HG03442 (cell line): ENCODE results near the gene HORMAD2.
"Not testable (repeated sequence)": the region's sequence is repeated elsewhere in the genome, so short reads cannot be mapped to it uniquely, and the experiment has no call there.

Experiments used
- ATAC-seq: cut with Tn5 transposase; IDR thresholded peaks from one replicate; pipeline ENCODE4 v1.9.1; 2021; ENCODE audit warnings: mild to moderate bottlenecking, moderate library complexity; ENCODE audit not compliant: unreplicated experiment

The HORMAD2 gene

DNA sequence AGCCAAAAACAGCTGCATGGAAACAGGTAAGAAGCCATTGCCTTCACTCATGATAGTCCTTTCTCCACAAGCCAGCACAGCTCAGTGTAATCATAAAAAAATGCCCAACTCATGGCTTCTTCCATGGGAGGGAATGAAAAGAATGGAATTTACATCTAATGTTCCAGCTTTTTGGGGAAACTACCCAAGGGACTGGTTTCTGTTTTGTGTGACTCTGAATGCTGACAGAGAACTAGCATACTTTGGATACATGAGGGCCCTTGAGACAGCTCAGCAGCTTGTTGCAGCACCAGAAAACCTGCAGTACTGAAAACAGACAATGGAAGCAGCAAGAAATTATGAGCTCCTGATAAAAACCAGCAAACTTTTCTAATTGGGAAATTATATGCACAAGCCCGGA is 24.2 kb upstream of the HORMAD2 start:
- ATAC-seq, result no peak

DNA sequence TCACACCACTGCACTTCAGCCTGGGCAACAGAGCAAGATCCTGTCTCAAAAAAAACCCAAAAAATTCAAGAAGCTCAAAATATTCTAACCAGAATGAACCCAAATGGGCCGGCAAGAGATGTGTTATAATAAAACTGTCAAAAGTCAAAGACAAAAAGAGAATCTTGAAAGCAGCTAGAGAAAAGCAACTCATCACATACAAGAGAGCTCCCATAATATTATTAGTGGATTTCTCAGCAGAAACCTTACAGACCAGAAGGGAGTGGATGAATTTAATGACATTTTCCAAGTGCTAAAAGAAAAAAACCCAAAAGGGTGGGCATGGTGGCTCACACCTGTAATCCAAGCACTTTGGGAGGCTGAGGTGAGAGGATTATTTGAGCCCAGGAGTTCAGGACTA is 22.9 kb upstream of the HORMAD2 start:
- ATAC-seq, result no peak

DNA sequence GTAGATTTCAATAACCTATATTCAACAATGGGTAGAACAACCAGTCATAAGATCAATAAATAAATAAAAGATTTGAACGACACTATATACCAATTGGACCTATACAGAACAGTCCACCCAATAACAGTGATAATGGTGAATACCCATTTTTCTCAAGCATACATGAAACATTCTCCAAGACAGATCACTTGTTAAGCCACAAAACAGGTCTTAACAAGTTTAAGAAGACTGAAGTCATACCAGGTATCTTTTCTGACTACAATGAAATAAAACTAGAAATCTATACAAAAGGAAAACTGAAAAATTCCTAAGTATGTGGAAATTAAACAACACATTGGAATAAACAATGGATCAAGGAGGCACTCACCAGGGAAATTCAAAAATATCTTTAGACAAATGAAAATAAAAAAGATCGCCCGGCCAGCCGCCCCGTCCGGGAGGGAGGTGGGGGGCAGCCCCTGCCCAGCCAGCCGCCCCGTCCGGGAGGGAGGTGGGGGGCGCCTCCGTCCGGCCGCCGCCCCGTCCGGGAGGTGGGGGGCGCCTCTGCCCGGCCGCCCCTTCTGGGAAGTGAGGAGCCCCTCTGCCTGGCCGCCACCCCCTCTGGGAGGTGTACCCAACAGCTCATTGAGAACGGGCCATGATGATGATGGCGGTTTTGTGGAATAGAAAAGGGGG is 20.8 kb upstream of the HORMAD2 start:
- not testable (repeated sequence) for ATAC-seq

DNA sequence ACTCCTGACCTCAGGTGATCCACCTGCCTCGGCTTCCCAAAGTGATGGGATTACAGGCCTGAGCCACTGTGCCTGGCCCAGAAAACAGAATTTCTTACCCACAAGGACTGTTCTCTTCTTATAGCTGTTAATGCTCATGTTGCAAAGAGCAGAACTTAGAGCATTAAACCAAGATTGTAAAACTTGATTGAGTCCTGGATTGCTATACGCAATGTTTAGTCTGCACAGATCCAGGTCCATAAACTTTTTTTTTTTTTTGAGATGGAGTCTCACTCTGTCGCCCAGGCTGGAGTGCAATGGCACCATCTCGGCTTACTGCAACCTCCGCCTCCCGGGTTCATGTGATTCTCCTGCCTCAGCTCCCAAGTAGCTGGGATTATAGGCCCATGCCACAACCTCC is 19.2 kb upstream of the HORMAD2 start:
- not testable (repeated sequence) for ATAC-seq

DNA sequence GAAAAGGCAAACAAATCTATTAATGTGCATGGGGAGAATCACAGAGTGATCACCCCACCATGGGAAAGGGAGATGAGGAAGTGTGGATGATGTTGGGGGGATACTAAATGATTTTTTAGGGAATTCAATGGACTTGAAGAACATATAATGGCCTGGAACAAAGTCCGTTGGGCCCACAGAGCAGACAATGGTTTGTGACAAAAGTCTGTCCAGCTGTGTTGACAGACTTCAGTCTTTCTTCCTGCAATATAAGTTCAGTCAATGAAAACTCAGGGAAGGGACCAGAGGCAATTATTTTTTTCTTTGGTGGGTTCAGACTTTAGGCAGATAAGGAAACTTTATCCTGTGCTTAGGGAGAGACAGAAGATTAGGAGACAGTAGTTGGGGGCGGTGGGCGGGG is 18.0 kb upstream of the HORMAD2 start:
- ATAC-seq, result no peak

DNA sequence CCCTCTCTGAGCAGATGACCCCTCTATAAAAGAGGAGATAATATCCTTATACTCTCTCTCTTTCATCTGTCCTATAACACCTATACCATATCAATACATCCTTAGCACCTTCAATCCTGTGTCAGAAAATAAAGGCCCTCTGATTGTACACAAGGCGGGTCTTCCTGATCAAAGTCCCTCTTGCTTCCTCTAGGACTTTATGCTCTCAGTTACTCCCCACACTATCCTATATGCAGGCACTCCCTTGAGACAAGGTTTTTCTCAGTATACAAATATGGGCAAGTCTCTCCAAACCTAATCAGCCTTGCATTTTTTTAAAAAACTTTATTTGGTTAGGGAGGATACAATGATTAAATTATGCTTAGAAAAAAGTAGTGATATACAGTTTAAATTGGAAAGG is 17.3 kb upstream of the HORMAD2 start:
- ATAC-seq, result no peak

DNA sequence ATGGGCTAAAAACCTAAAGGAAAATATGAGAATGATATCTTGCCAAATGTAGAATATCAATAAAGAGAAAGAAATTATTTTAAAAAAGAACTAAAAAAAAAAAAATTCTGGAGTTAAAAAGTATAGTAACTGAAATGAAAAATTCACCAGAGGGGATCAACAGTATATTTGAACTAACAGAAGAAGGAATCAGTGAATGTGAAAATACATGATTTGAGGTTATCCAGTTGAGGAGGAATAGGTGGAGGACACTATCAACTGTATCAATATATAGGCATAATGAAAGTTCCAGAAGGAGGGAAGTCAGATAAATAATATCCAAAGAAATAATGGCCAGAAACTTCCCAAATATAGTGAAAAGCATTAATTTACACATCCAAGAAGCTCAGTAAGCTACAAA is 16.1 kb upstream of the HORMAD2 start:
- no peak for ATAC-seq

DNA sequence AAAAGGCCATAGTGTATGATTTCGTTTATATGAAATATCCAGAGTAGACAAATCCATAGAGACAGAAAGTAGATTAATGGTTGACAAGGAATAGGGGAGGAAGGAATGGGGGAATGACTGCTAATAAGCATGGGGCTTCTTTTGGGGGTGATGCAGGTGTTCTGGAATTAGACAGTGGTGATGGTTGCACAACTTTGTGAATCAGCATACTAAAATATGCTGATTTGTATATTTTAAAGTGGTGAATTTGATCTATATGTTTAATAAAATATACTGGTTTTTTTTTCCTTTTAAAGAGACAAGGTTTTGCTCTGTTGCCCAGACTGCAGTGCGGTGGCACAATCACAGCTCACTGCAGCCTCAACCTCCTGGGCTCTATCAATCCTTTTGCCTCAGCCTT is 6.5 kb upstream of the HORMAD2 start:
- ATAC-seq, result no peak

DNA sequence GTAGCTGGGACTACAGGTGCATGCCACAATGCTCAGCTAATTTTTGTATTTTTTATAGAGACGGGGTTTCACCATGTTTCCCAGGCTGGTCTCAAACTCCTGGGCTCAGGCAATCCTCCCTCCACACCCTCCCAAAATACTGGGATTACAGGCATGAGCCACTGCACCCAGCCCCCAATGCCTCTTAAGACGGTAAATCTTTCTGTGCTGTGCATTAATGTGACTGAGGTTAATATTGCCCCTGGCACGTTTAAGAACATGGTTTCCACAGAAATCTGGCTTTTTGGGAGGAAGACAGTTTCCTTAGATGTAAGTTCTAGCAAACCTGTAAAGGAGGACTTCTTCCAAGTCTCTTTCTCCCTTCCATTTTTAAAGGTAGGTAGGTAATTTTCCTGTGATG is 6.1 kb upstream of the HORMAD2 start:
- no peak for ATAC-seq

DNA sequence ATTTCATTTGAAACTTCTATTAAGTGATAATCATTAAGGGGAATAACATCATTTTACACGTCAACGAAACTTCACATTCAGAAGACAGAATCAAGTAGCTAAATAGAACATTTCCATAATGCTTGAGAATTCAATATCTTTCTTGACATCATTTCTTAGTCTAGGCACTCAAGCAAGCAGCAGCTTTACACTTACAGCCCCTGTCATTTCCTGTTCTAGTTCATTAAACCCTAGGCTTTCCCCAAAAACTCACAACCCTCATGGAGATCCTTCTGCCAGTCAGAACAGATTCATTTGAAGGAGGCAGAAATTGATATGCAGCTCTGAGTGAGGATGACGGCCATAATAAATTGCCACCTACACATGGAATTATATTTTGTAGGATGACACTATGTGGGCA is 5.3 kb upstream of the HORMAD2 start:
- no peak for ATAC-seq

DNA sequence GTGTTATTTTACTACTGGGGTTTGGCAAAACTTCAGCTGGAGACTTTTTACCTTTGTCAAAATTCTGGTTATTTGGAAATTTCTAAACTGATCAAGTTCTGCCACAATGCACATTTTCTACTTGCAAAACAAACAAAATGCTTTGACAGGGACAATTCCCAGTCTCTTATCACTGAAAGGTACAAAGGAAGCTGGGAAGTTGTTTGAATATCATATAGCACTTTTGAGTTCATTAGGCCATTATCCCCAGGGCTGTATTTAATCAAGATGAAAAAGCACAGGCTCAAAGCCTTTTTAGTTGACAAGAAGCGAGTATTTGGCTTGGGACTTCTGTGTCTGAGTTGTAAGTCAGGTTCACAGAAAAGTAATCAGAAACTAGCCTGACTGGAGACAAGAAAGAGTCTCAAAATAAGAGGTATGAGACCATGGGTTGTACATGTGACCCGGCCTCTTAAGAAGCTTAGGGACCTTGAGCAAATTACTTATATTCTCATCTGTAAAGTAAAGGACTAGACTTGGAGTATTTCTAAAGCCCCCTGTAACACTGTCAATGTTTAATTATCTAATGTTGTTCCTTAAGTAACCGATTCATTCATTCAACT is 2.9 kb upstream of the HORMAD2 start:
- ATAC-seq, result no peak

DNA sequence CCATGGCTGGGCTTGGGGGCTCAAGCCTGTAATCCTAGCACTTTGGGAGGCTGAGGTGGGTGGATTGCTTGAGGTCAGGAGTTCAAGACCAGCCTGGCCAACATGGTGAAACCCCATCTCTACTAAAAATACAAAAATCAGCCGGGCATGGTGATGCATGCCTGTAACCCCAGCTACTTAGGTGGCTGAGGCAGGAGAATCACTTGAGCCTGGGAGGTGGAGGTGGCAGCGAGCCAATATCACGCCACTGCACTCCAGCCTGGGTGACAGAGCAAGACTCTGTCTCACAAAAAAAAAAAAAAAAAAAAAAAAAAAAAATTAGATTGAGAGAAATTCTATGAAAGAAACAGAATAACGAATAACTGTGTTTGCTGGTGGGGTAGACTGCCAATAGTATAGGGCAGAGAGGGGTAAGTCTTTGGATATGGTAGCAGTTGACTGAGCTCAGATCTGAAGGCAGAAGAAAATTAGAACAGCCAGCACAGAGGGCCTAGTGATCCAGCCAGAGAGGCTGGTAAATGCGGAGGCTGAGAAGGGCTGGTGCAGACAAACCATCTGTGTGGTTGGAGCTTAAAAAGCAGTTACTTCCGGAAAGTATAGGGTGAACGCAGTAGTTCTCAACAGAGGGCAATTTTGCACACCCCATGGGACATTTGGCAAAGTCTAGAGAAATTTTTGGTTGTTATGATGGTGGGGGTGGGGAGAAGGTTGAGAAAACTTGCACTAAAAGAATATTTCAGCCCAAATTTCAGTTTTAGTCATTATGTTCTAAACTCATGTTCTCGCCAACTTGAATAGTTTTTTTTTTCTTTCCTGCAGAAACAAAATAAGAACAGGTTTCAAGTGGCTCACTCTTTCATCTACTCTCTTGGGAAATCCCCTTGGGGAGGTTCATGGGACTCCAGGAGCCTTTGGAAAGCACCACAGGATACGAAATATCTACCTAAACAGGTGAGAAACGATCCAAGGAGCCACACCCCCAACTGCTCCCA is 1.6 kb upstream of the HORMAD2 start:
- no peak for ATAC-seq

DNA sequence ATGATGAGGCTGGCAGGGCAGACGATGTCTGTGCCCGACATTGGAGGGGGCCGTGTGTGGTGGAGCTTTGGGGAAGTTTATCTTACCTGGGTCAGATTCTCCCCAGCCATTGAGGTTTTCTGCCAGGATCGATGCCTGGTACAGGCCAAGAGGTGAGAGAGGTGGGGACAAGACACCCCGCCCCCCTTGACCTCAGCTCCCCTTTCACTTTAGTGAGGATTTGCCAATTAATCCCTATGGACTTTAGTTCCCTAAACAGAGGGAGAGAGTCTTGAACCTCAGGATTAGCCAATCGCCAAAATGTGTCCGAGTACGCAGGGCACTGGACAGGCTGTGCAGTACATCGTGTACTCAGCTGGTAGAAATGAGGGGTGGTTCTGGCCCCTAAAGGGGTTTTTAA is 541 bp downstream of the HORMAD2 start:
- ATAC-seq, result no peak

DNA sequence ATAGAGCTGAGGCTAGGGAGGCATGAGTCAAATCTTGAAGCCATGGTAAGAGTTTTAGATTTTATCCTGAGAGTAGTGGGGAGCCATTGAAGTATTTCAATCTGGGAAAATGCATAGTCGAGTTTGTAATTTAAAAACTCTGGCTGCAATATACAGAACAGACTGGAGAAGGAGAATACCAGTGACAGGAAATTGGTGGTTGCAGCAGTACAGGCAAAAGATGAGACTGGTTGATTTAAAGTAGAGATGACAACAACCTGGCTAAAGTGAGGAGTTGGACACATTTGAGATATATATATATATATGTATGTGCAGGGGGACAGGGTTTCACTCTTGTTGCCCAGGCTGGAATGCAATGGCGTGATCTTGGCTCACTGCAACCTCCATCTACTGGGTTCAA is 6.2 kb downstream of the HORMAD2 start:
- no peak for ATAC-seq

DNA sequence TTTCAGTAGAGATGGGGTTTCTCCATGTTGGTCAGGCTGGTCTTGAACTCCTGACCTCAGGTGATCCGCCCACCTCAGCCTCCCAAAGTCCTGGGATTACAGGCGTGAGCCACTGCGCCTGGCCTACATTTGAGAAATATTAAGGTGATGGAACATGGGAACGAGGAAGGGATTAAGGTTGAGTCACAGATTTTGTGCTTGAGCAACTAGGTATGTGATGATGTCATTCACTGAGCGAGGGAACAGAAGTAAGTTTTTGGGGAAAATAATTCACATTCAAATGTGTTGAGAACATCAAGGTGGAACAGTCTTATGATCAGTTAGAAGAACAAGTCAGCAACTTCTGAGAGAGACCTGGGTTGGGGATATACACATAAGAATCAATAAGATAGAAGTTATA is 6.8 kb downstream of the HORMAD2 start:
- ATAC-seq, result not testable (repeated sequence)

DNA sequence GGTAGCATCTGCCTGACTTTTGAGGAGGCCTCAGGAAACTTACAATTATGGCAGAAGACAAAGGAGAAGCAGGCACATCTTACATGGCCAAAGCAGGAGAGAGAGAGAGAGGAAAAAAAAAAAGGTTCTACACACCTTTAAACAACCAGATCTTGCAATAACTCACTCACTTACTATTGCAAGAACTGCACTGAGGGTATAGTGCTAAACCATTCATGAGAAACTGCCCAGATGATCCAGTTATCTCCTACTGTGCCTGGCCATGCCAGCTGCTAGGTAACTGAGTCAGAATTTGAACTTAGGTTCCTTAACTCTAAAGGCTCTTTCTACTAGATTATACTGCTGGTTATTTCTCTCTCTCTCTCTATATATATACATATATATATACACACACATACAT is 7.3 kb downstream of the HORMAD2 start:
- ATAC-seq, result no peak

DNA sequence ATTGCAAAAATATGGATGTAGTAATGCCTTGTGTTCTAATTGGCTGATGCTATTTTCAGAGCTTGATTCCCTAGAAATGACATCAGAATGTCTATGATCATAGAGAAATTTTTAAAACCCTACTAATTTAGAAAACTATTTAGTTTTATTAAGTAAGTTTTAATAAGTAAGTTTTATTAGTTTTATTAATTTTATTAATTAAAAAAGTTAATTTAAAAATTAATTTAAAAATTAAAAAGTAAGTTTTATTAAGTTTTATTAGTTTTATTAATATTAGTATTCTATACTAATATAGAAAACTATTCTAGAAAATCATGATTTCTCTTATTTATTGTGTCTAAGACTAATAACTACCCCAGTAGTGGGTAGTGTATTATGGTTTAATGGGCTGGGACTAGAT is 8.2 kb downstream of the HORMAD2 start:
- no peak for ATAC-seq

DNA sequence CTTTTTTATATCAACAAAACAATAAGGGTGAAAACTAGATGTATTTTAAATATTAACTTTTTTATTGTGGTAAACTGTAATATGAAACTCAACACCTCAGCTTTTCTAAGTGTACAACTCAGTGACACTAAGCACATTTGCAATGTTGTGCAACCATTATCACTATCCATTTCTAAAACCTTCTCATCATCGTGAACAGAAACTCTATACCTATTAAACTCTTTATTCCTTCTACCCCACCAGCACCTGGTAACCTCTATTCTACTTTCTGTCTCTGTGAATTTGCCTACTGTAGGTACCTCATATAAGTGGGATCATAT is 9.4 kb downstream of the HORMAD2 start:
- no peak for ATAC-seq

DNA sequence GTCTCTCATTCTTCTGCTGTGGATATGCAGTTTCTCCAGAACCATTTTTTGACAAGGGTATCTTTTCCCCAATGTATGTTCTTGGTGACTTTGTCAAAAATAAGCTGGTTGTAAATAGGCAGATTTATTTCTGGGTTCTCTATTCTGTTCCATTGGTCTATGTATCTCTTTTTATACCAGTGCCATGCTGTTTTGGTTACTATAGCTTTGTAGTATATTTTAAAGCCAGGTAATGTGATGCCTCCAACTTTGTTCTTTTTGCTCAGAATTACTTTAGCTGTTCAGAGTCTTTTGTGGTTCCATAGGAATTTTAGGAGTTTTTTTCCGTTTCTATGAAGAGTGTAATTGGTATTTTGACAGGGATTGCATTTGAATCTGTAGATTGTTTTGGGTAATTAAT is 12.4 kb downstream of the HORMAD2 start:
- ATAC-seq, result no peak

DNA sequence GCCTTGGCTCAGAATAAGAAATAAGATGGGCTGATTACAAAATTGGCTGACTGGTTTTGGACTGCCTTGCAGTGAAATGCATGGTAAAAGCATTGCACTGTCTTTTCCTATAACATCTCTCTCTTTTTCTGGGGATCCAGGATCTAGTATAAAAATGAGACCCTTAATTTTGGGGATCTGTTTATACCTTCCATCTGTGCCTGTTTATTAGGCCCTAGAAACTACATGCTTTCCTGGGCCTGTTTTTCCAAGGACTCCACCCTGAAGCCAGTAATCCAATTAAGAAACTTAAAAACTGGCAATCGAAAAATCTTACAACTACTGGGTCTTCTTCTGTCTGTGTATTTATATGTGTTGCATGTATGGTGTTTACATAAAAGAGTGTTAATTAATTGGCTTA is 14.5 kb downstream of the HORMAD2 start:
- ATAC-seq, result no peak

DNA sequence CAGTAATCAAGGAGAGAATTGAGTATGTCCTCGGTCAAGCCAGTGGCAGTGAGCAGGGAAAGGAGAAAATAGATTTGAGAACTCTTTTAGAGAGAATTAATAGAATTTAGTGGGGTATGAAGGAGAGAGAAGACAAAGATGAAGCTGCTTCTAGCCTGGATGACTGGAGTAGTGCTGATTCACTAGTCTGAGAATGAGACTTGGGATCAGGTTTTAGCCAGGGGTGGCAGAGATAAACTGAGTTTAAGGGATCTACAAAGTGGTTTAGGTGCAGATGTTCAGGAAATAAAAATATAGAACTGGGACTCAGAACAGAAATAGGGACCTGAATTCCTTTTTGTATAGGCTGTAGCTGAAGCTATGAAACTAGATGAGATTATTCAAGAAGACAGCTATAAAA is 17.6 kb downstream of the HORMAD2 start:
- ATAC-seq, result no peak

DNA sequence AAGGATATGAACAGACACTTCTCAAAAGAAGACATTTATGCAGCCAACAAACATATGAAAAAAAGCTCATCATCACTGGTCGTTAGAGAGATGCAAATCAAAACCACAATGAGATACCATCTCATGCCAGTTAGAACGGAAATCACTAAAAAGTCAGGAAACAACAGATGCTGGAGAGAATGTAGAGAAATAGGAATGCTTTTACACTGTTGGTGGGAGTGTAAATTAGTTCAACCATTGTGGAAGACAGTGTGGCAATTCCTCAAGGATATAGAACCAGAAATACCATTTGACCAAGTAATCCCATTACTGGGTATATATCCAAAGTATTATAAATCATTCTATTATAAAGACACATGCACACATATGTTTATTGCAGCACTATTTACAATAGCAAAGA is 20.5 kb downstream of the HORMAD2 start:
- not testable (repeated sequence) for ATAC-seq
